ENCODE data around the gene TFF3. TPM values are rescaled to one million over a fixed set of nuclear protein-coding genes. Genes with fewer than 3 reads are reported as not detected.

Gene TFF3
- total RNA-seq, 1 donor from 2014 or later = 40.3 TPM

GRCh38 chr21:42310411-42311001 lies 4.7 kb downstream of the TFF3 start:
- TF ChIP-seq CTCF (IDR thresholded peaks at IDR 0.05; ENCODE audit: unreplicated experiment) = no peak
- DNase-seq (ENCODE audit: low spot score, unreplicated experiment) = no peak
- Mint-ChIP-seq H3K36me3 (ENCODE audit: insufficient read depth) (no peaks in the 10 kb centered on the region), H3K27ac (no peak overlapping the region), H3K4me3 (ENCODE audit: low read depth) (no peak overlapping the region), H3K4me1 (ENCODE audit: low read depth) (peaks cover 25% of the 10 kb centered on the region), H3K27me3 (peaks cover 10% of the 10 kb centered on the region), H3K9me3 (ENCODE audit: low read depth) (no peaks in the 10 kb centered on the region)

- no peaks in the 10 kb centered on the region for H3K9me3 Mint-ChIP-seq (ENCODE audit: low read depth)
- peak; percentile 83 for TF ChIP-seq CTCF (IDR thresholded peaks at IDR 0.05; ENCODE audit: unreplicated experiment)
- DNase-seq (ENCODE audit: low spot score, unreplicated experiment) = peak; percentile 58
- H3K4me3 Mint-ChIP-seq (ENCODE audit: low read depth) = peak overlapping the region; percentile 35
- H3K36me3 Mint-ChIP-seq (ENCODE audit: insufficient read depth) = no peaks in the 10 kb centered on the region
- peaks cover 18% of the 10 kb centered on the region for H3K4me1 Mint-ChIP-seq (ENCODE audit: low read depth)
- H3K27ac Mint-ChIP-seq = no peak overlapping the region
- peaks cover 10% of the 10 kb centered on the region for H3K27me3 Mint-ChIP-seq
Measured at GRCh38 chr21:42309753-42310213, 5.4 kb downstream of the TFF3 start.

DNA sequence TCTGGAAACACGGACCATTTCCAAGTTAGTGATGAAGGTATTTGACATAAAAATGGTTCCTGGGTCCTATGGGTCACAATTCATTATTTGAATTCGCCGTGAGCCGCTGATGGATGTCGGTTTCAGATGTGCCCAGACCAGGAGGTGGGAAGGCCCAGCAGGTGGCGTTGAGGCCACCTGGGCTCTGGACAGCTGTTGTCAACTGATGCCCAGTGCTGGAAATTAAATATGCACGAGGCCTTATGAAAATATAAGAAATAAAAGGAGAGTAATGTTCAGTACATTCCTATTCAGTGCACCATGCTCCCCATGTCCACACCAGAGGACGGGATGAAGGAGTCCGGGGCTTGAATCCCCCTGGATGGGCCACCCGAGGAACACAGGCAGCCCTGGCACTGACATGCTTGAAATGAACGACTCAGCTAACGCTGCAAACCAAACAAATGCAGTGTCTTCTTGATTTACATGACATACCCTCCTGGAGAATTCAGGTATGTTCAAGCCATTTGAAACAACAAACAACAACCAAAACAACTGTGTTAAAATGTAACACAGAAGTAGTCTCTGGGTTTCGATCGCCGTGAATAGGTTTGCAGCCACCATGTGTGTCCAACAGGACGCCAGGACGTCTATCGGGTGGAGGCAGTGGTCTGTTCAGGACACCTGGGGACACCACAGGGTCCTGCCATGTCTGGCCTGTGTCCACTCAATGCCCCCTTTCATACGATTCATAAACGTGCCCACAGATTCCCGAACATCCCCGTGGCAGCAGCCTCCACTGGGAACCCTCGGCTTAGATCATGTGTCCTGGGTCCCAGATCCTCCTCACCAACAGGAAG lies 6.1 kb downstream of the TFF3 start:
- no peak overlapping the region for H3K27ac Mint-ChIP-seq
- peaks cover 10% of the 10 kb centered on the region for H3K27me3 Mint-ChIP-seq

GRCh38 chr21:42308161-42308913 lies 6.9 kb downstream of the TFF3 start:
- DNase-seq (ENCODE audit: low spot score, unreplicated experiment) = no peak
- H3K27me3 Mint-ChIP-seq = peaks cover 10% of the 10 kb centered on the region

More for the DNA sequence above, 6.1 kb downstream of the TFF3 start:
- Mint-ChIP-seq H3K36me3 (ENCODE audit: insufficient read depth) (no peaks in the 10 kb centered on the region), H3K4me3 (ENCODE audit: low read depth) (no peak overlapping the region), H3K9me3 (ENCODE audit: low read depth) (no peaks in the 10 kb centered on the region), H3K4me1 (ENCODE audit: low read depth) (peaks cover 17% of the 10 kb centered on the region)
- no peak for DNase-seq (ENCODE audit: low spot score, unreplicated experiment)
- TF ChIP-seq CTCF (IDR thresholded peaks at IDR 0.05; ENCODE audit: unreplicated experiment) = no peak

More at GRCh38 chr21:42308161-42308913, 6.9 kb downstream of the TFF3 start:
- Mint-ChIP-seq H3K36me3 (ENCODE audit: insufficient read depth) (no peaks in the 10 kb centered on the region), H3K9me3 (ENCODE audit: low read depth) (no peaks in the 10 kb centered on the region), H3K27ac (no peak overlapping the region), H3K4me1 (ENCODE audit: low read depth) (peaks cover 10% of the 10 kb centered on the region), H3K4me3 (ENCODE audit: low read depth) (no peak overlapping the region)
- no peak for TF ChIP-seq CTCF (IDR thresholded peaks at IDR 0.05; ENCODE audit: unreplicated experiment)

All from progenitor cell of endocrine pancreas (in vitro differentiated cells).